Gastrocnemius medialis (tissue), 4 donors: ENCODE data around the gene GYPC.

Source experiments
- CTCF ChIP-seq, 5 experiments: fragments of 450-650 bp in 3 of 5; fragments of 200-600 bp in 2 of 5; sonication (generic) in 2 of 5; IDR thresholded peaks in 4 of 5; conservative IDR thresholded peaks in 1 of 5; 1 replicate in 4 of 5; 2 replicates in 1 of 5; pipeline ENCODE4 v1.5.1; 2016 to 2019; ENCODE audit warnings: antibody characterized with exemption in 5 of 5, mild to moderate bottlenecking in 3 of 5, moderate library complexity in 3 of 5
- POLR2A ChIP-seq, 2 donors: fragments of 450-650 bp; IDR thresholded peaks; one replicate each; pipeline ENCODE4 v1.6.1; 2017; ENCODE audit warnings: antibody characterized with exemption in 2 of 2, mild to moderate bottlenecking in 2 of 2, moderate library complexity in 2 of 2

- TF ChIP-seq CTCF (IDR thresholded peaks at IDR 0.05 in 4 of 5, conservative IDR thresholded peaks at IDR 0.05 in 1 of 5) (no peak), POLR2A (IDR thresholded peaks at IDR 0.05) (no peak)
Measured at GRCh38 chr2:126653109-126653508, 2.8 kb upstream of the GYPC start.
